Measurements from ENCODE around the gene CDK2AP2.
A peak's percentile ranks its signal among the peaks of the same experiment; 100 is the strongest.
"Not testable (repeated sequence)": the region's sequence is repeated elsewhere in the genome, so short reads cannot be mapped to it uniquely, and the experiment has no call there.

CDK2AP2 gene

GRCh38 chr11:67489885-67490726, 17.9 kb downstream of the CDK2AP2 start:
- DNase-seq (ENCODE audit: low spot score): peak; percentile 18

DNA sequence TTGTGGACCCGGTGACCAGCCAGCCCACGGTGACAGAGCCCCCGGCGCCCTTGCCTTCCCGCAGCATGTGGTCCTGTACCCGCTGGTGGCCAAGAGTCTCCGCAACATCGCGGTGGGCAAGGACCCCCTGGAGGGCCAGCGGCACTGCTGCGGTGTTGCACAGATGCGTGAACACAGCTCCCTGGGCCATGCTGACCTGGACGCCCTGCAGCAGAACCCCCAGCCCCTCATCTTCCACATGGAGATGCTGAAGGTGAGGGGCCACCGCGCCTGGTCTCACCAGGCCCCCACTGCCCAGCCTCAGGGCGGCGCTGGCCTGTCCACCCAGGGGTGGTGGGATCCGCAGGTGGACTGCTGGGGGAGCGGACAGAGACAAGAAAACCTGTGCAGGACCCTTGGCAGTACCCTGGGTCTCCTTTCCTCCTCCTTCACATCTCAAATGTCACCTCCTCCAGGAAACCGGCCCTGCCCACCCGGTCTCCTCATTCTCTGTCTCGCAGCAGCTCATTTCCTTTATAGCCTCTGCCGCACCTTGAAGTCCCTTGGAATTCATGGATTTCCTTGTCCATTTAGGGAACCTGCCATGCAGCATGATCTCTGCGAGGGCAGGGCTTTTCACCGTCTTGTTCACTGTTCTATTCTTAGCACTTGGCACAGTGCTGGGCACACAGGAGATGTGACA, 18.6 kb downstream of the CDK2AP2 start:
- DNase-seq (ENCODE audit: low spot score): peak; percentile 11

DNA sequence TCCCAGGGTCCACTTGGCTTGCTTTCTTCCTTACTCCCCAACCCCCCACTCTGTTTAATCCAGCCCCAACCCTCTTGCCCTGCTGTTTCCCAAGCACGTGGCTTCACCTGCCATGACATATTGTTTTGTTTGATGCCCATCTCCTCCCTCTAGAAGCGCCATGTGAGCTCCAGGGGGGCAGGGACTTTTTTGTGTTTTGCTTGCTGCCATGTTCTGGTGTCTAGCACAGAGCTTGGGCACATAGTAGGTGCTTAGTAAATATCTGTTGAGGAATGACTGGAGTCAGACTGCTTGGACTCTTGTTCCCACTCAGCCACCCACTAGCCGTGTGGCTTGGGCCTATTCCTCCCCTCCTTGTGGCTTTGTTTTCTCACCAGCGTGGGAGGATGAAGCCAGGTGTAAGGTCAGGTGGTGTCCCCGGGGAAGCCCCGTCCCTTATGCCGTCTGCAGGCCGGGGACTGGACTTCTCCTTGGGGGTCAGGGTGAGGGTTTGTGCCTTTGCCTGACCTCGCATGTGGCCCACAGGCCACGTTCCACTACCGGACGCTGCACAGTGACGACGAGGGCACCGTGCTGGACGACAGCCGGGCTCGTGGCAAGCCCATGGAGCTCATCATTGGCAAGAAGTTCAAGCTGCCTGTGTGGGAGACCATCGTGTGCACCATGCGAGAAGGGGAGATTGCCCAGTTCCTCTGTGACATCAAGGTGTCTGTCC, 21.3 kb downstream of the CDK2AP2 start:
- DNase-seq (ENCODE audit: low spot score): no peak

GRCh38 chr11:67485873-67486361, 22.0 kb downstream of the CDK2AP2 start:
- not testable (repeated sequence) for DNase-seq (ENCODE audit: low spot score)

DNA sequence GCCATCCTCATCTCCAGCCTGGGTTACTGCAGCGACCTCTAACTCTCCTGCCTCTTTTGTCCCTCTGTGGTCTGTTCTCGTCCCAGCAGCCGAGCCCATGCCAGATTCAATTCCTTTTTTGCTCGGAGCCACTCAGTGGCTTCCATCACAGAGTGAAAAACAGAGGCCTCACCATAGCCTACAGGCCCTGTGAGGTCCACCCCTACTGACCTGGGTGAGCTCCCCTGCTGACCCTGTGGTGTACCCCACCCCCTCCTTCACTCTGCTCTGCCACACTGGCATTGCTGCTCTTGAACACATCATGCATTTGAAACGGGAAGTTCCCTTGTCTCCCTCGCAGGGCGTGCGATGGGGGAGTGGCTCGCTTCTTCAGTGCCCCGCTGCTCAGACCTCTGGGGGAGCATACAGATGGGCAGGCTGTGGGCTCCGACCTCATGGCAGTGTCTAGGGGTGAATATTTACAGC, 23.1 kb downstream of the CDK2AP2 start:
- no peak for DNase-seq (ENCODE audit: low spot score)

GRCh38 chr11:67483831-67484665, 23.9 kb downstream of the CDK2AP2 start:
- DNase-seq (ENCODE audit: low spot score): no peak

GRCh38 chr11:67482827-67483798, 24.8 kb downstream of the CDK2AP2 start, which contains the start of gene AIP:
Gene AIP (plus strand): TSS chr11:67483026. CDS start chr11:67483159, 133 bp downstream.
- peak; percentile 97 for DNase-seq (ENCODE audit: low spot score)

- no peak for DNase-seq (ENCODE audit: low spot score)
Measured at GRCh38 chr11:67482275-67482826, 25.6 kb downstream of the CDK2AP2 start.

- DNase-seq (ENCODE audit: low spot score): not testable (repeated sequence)
Measured at GRCh38 chr11:67477344-67478050, 30.5 kb downstream of the CDK2AP2 start.

DNA sequence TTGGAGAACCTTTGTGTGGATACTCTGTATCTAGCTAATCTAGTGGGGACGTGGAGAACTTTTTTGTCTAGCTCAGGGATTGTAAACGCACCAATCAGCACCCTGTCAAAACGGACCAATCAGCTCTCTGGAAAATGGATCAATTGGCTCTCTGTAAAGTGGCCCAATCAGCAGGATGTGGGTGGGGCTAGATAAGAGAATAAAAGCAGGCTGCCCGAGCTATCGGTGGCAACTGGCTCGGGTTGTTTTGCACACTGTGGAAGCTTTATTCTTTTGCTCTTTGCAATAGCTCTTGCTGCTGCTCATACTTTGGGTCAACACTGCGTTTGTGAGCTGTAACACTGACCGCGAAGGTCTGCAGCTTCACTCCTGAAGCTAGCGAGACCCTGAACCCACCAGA, 31.3 kb downstream of the CDK2AP2 start:
- not testable (repeated sequence) for DNase-seq (ENCODE audit: low spot score)

DNA sequence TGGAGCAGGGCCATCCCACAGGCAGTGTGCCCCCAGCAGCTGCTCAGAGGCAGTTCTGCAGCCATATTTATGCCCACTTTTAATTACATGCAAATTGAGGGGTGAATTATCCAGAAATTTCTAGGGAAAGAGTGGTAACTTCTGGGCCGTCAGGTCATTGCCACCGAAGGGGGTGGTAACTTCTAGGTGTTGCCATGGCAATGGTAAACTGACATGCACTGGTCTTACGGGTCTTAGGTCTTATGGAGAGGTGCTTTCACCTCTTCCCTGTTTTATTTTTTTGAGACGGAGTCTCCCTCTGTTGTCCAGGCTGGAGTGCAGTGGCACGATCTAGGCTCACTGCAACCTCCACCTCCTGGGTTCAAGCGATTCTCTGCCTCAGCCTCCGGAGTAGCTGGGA, 35.1 kb downstream of the CDK2AP2 start:
- no peak for DNase-seq (ENCODE audit: low spot score)

GRCh38 chr11:67470337-67471002, 37.5 kb downstream of the CDK2AP2 start:
- DNase-seq (ENCODE audit: low spot score): no peak

DNA sequence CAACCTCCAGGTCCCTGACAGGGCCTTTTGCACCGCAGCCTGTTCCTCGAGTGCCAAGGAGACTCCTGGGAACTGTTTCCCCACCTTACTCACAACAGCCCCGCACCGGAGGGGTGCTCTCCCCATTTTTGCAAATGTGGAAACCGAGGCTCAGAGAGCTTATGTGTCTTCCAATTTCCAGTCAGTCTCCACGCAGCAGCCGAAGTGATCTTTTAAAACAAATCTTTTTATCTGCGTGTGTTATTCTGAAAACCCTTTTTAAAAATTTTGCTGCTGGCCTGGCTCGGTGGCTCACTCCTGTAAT, 38.5 kb downstream of the CDK2AP2 start:
- DNase-seq (ENCODE audit: low spot score): no peak

DNA sequence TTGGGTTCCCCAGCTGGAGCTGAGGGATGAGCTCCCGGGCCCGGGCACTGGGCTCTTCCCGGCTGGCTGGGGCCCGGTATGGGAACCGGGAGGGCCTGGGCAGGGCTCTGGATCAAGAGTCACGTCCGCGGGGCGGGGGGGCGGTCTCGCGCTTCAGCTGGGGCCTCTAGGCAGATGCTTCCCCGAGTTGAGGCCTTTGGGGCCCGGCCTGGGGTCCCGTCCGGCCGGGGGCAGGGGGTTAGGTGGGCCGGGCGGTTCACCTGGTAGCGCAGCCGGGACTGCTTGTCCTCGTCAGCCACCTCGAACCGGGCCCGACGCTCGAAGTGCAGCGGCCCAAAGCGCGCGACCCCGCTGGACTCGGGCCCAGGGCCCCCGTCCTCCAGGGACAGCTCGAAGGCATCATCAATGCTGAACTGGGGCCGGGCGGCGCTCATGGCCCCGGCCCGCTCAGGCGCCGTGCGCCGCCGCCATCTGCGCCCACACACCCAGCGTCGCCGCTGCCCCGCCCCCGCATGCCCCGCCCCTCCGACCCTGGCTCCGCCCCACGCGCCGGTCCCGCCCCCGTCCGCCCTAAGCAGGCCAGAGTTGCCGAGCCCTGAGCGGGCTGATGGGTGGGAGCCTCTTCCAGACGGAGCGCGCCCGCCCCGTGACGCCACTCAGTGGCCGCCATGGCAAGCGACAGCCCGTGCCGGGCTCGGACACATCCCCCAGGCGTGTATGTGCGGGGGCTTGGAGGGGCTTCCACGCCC, 39.0 kb downstream of the CDK2AP2 start, which contains the start of gene TMEM134:
Gene TMEM134, minus strand, starts transcription at position 493 of the 749 bp plus-strand sequence. Its CDS starts 59 bp downstream, at position 434.
- DNase-seq (ENCODE audit: low spot score): peak; percentile 98

DNA sequence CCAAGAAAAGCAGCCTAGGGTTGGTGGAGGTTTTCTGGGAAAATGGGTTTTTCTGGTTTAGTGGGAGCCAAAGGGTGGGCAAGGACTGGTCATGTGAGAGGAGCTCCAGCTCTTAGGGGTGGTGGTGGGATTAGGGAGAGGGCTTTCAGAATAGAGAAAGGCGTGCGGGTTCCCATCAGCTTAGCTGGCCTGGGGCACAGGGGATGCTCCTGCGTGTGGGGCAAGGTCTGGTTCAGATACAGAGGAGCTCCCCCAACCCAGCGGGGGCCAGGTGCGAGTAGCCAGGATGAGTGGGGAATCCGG, 39.6 kb downstream of the CDK2AP2 start:
- no peak for DNase-seq (ENCODE audit: low spot score)

- DNase-seq (ENCODE audit: low spot score): no peak
Measured at GRCh38 chr11:67468056-67468455, 39.9 kb downstream of the CDK2AP2 start.

DNA sequence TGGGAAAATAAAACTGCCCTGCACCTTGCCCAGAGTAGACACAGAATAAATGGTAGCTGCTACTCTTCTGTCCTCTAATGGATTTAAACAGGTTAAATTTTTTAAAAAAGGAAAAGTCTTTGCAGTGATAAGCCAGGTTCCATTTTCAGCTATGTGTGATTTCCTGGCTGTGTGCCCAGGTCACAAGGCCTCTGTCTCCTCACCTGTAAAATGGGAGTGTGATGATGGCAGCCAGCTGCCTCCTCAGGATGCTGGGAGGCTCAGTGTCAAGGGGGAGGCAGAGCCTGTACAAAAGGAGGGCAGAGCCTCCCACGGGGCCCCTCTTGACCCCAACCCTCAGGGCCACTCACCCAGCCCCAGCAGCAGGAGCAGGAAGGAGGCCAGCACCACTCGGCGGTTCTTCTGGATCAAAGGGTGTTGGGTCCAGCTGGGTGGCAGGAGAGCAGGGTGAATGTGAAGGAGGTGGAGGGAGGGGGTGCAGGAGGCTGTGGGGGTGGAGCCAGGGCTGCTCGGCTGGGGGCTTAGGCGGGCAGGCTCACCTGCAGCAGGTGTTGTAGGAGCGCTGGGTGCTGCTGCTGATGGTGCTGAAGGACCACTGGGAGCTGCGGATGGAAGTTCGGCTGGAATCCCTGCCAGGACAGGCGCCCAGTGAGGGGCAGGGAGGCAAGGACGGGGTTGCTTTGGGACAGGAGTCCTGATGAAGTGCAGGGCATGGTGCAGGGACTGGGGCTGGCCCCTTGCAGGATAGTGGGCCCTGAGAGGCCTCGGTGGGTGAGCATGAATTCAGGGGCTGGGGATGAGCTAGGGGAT, 40.8 kb downstream of the CDK2AP2 start:
- no peak for DNase-seq (ENCODE audit: low spot score)

Data from D341Med (cell line).